ENCODE data around the gene HS3ST5. TPM values are rescaled to one million over a fixed set of nuclear protein-coding genes. Genes with fewer than 3 reads are reported as not detected.

HS3ST5 gene, protein sequence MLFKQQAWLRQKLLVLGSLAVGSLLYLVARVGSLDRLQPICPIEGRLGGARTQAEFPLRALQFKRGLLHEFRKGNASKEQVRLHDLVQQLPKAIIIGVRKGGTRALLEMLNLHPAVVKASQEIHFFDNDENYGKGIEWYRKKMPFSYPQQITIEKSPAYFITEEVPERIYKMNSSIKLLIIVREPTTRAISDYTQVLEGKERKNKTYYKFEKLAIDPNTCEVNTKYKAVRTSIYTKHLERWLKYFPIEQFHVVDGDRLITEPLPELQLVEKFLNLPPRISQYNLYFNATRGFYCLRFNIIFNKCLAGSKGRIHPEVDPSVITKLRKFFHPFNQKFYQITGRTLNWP
- total RNA-seq: not detected in 2 replicates

GRCh38 chr6:114342826-114343781 is at the start of gene HS3ST5:
Gene HS3ST5 (minus strand): TSS chr6:114343023. CDS start chr6:114062845, 280,178 bp downstream.

Small RNAs within 50 kb of the gene (small RNA-seq; reads per million reads assigned to genes)
- gene RNA5SP213: not detected

All from hair follicle dermal papilla cell (primary cell).